GM12878 (cell line): ENCODE results near the gene LRIT2. TPM values are rescaled to one million over a fixed set of nuclear protein-coding genes. Genes with fewer than 3 reads are reported as not detected.

Experiments
- ATAC-seq: fragments of 200-7000 bp; cut with Tn5 transposase; 3 replicates; pipeline ENCODE4 v1.9.1; 2020; ENCODE audit warnings: mild to moderate bottlenecking, moderate library complexity
- BruUV-seq: library from RNA; stranded (reverse); fragments of 400-500 nt; replicated peaks from 2 replicates; lab custom pipeline; 2021; lab: Mats Ljungman, UMichigan
- CTCF ChIA-PET: fragments of 300-600 bp; sonication (Branson Sonifier 250); formaldehyde crosslinking; extraction: SDS; loops from one replicate; lab custom pipeline; 2021; ENCODE audit warnings: inconsistent platforms; lab: Yijun Ruan, JAX
- POLR2A ChIA-PET: fragments of 350-600 bp; formaldehyde crosslinking; extraction: SDS; loops from one replicate; lab custom pipeline; 2021; ENCODE audit warnings: inconsistent platforms; lab: Charles Lee
- RAD21 ChIA-PET: fragments of 300-600 bp; sonication (Branson Sonifier 250); formaldehyde crosslinking; loops from one replicate; lab custom pipeline; 2023; ENCODE audit warnings: antibody characterized with exemption; ENCODE audit not compliant: unreplicated experiment; lab: Charles Lee
- SMC1A ChIA-PET: fragments of 300-600 bp; sonication (Branson Sonifier 250); formaldehyde crosslinking; loops from one replicate; lab custom pipeline; 2023; ENCODE audit not compliant: unreplicated experiment, uncharacterized antibody; lab: Charles Lee
- DNase-seq: peaks from one replicate; pipeline ENCODE4 v3.0.0-alpha.2; 2011; ENCODE audit warnings: low read depth, low spot score
- FAIRE-seq: peaks from 3 replicates; lab custom pipeline; 2011; peaks lifted over from hg19 to GRCh38; lab: Jason Lieb, UNC
- H2AFZ ChIP-seq: 2 replicates; pipeline ENCODE4 v1.6.0; 2011; ENCODE audit warnings: low read depth, low read length, control low read depth; ENCODE audit not compliant: control insufficient read depth
- H3K27ac ChIP-seq: 2 replicates; pipeline ENCODE4 v1.5.1; 2011; ENCODE audit warnings: control low read depth; ENCODE audit not compliant: control insufficient read depth, insufficient read depth
- H3K27me3 ChIP-seq, 2 experiments: replicated peaks in 1 of 2; 2 replicates each; pipeline versions ENCODE4 v1.6.0 to v1.6.1; 2011; ENCODE audit warnings: low read length in 1 of 2; ENCODE audit not compliant: control insufficient read depth in 2 of 2, insufficient read depth in 2 of 2
- H3K36me3 ChIP-seq, 2 experiments: 2 replicates each; pipeline ENCODE4 v1.5.1; 2011; ENCODE audit warnings: low read length in 1 of 2; ENCODE audit not compliant: control insufficient read depth in 2 of 2, insufficient read depth in 2 of 2
- H3K4me1 ChIP-seq: 2 replicates; pipeline ENCODE4 v1.6.1; 2011; ENCODE audit warnings: mild to moderate bottlenecking, low read length, moderate library complexity, mixed read lengths; ENCODE audit not compliant: control insufficient read depth, insufficient read depth
- H3K4me2 ChIP-seq: 2 replicates; pipeline ENCODE4 v1.6.0; 2011; ENCODE audit warnings: control low read depth; ENCODE audit not compliant: control insufficient read depth, insufficient read depth
- H3K4me3 ChIP-seq: fragments of 200-600 bp; sonication (generic); 2 replicates; pipeline ENCODE4 v1.5.1; 2016
- H3K79me2 ChIP-seq: 2 replicates; pipeline ENCODE4 v1.6.0; 2011; ENCODE audit warnings: low read length; ENCODE audit not compliant: control insufficient read depth, insufficient read depth
- H3K9ac ChIP-seq: 2 replicates; pipeline ENCODE4 v1.8.0; 2011; ENCODE audit warnings: low read length, control low read depth, mixed read lengths; ENCODE audit not compliant: control insufficient read depth, insufficient read depth
- H3K9me3 ChIP-seq: replicated peaks from 3 replicates; pipeline ENCODE4 v1.5.1; 2011; ENCODE audit warnings: mild to moderate bottlenecking, low read length; ENCODE audit not compliant: control insufficient read depth, insufficient read depth
- H4K20me1 ChIP-seq: 2 replicates; pipeline ENCODE4 v1.6.0; 2011; ENCODE audit not compliant: control insufficient read depth, insufficient read depth
- ATF3 ChIP-seq: IDR thresholded peaks from 2 replicates; pipeline ENCODE4 v1.6.1; 2011; ENCODE audit warnings: low read depth, mild to moderate bottlenecking, low read length, moderate library complexity, borderline replicate concordance; ENCODE audit errors: extremely low read depth
- BCL11A ChIP-seq: IDR thresholded peaks from 2 replicates; pipeline ENCODE4 v1.6.1; 2011; ENCODE audit warnings: low read depth, low read length
- CBX5 ChIP-seq: sonication (generic); IDR thresholded peaks from 2 replicates; pipeline ENCODE4 v1.6.1; 2016; ENCODE audit warnings: low read depth, moderate library complexity, mild to moderate bottlenecking, inconsistent platforms
- KLF5 ChIP-seq: fragments of 450-650 bp; IDR thresholded peaks from 2 replicates; pipeline ENCODE4 v1.6.1; 2014; ENCODE audit warnings: mild to moderate bottlenecking; ENCODE audit not compliant: partially characterized antibody
- LARP7 ChIP-seq: fragments of 450-650 bp; IDR thresholded peaks from 2 replicates; pipeline ENCODE4 v1.6.1; 2017; ENCODE audit warnings: mild to moderate bottlenecking
- NFIC ChIP-seq: IDR thresholded peaks from 2 replicates; pipeline ENCODE4 v1.6.1; 2012; ENCODE audit warnings: low read depth, mild to moderate bottlenecking, inconsistent platforms, low read length, moderate library complexity
- NFYA ChIP-seq: IDR thresholded peaks from 2 replicates; pipeline ENCODE4 v1.6.1; 2011; ENCODE audit warnings: low read depth, mild to moderate bottlenecking, low read length, improper control_type of control experiment, borderline replicate concordance
- NR2F1 ChIP-seq: fragments of 450-650 bp; conservative IDR thresholded peaks from 2 replicates; pipeline ENCODE4 v1.6.1; 2017; ENCODE audit warnings: mild to moderate bottlenecking
- SMC3 ChIP-seq: IDR thresholded peaks from 2 replicates; pipeline ENCODE4 v1.6.1; 2011; ENCODE audit warnings: low read length, improper control_type of control experiment, borderline replicate concordance
- SP1 ChIP-seq: IDR thresholded peaks from one replicate; pipeline ENCODE4 v1.6.1; 2011; ENCODE audit warnings: low read depth, low read length
- SRF ChIP-seq, 2 experiments: IDR thresholded peaks; 2 replicates each; pipeline ENCODE4 v1.6.1; 2011; ENCODE audit warnings: low read depth in 2 of 2, low read length in 2 of 2, mild to moderate bottlenecking in 1 of 2, moderate library complexity in 1 of 2
- STAT3 ChIP-seq: IDR thresholded peaks from 2 replicates; pipeline ENCODE4 v1.6.1; 2011; ENCODE audit warnings: low read depth, low read length, improper control_type of control experiment
- TAF1 ChIP-seq: IDR thresholded peaks from 2 replicates; pipeline ENCODE4 v1.6.1; 2011; ENCODE audit warnings: mild to moderate bottlenecking, low read depth, low read length, borderline replicate concordance
- ZNF207 ChIP-seq: fragments of 450-650 bp; IDR thresholded peaks from 2 replicates; pipeline ENCODE4 v1.6.1; 2014; ENCODE audit warnings: antibody characterized with exemption, mild to moderate bottlenecking, borderline replicate concordance
- ZNF384 ChIP-seq: IDR thresholded peaks from 2 replicates; pipeline ENCODE4 v1.6.1; 2012; ENCODE audit warnings: low read depth, mild to moderate bottlenecking, low read length, improper control_type of control experiment, borderline replicate concordance
- ZNF592 ChIP-seq: fragments of 450-650 bp; IDR thresholded peaks from 2 replicates; pipeline ENCODE4 v1.6.1; 2017; ENCODE audit warnings: mild to moderate bottlenecking, moderate library complexity
- ZZZ3 ChIP-seq: IDR thresholded peaks from 2 replicates; pipeline ENCODE4 v1.6.1; 2011; ENCODE audit warnings: low read depth; ENCODE audit not compliant: control insufficient read depth, insufficient read length
- WGBS: methylation state at CpG from one replicate; pipeline ENCODE4 v1.1.6; 2016; ENCODE audit warnings: low lambda C conversion rate; ENCODE audit not compliant: insufficient replicate concordance, insufficient coverage; ENCODE audit errors: missing lambda C conversion rate; 5-methylcytosine and 5-hydroxymethylcytosine counted together
- in situ Hi-C: fragments of 300-500 bp; cut with MboI; formaldehyde crosslinking; loops from 9 replicates; pipeline ENCODE4 v1.14.3; 2018; ENCODE audit warnings: mixed read lengths
- intact Hi-C: fragments of 100-400 bp; cut with micrococcal nuclease; formaldehyde crosslinking; loops from one replicate; pipeline ENCODE4 v1.14.2; 2022; ENCODE audit not compliant: unreplicated experiment
- polyA plus RNA-seq, 11 experiments: library from polyadenylated mRNA; depleted of rRNA in 4 of 11; unstranded in 6 of 11; stranded (reverse) in 5 of 11; fragments of >200 nt; fragmentation: Nextera tagmentation in 4 of 11; fragmentation: Illumina TruSeq in 1 of 11; extraction: Ambion mirVana in 4 of 11; extraction: Trizol in 1 of 11; gene quantifications; 1 replicate in 1 of 11; 2 replicates in 10 of 11; pipeline versions ENCODE4 v1.2.1 to v1.2.3, GENCODE V29; 2011 to 2016; ENCODE audit warnings: inconsistent platforms in 2 of 11, missing spikeins in 2 of 11, low read depth in 1 of 11
- total RNA-seq, 4 experiments: library from RNA; depleted of rRNA in 3 of 4; stranded (reverse); fragments of >200 nt in 3 of 4; fragmentation: Illumina TruSeq in 1 of 4; extraction: Trizol in 1 of 4; gene quantifications; 2 replicates each; pipeline versions ENCODE4 v1.2.1 to v1.2.3, GENCODE V29; 2013 to 2021

Gene LRIT2
- total and polyA plus RNA-seq, 10 of the 15 experiments (the other 5 are each of a cell fraction or from before 2014, with no cell fraction given) = not detected

GRCh38 chr10:84204610-84205009, 20.7 kb downstream of the LRIT2 start:
- no peak overlapping the region for H3K4me3 ChIP-seq
- no peak overlapping the region for H3K27ac ChIP-seq
- H3K4me1 ChIP-seq = no peaks in the 10 kb centered on the region
- no peaks in the 10 kb centered on the region for H3K9me3 ChIP-seq
- DNase-seq = no peak
- SMC1A ChIA-PET = interaction anchor here (1.2 to 15.0 kb wide), 10 partner anchors 10 to 63 kb away, joined by 3 to 155 read pairs (median 7); partner anchors contain the start of gene GPR15LG
- FAIRE-seq = no peak
- CTCF ChIA-PET = interaction anchor here (0.8 to 28.3 kb wide), 16 partner anchors 10 to 178 kb away, joined by 3 to 788 read pairs (median 4); partner anchors contain the start of genes CDHR1, GHITM and GPR15LG
- ATAC-seq = no peak
- RAD21 ChIA-PET = interaction anchor here (0.8 to 2.4 kb wide), 8 partner anchors 9 to 65 kb away, joined by 3 to 18 read pairs (median 7); partner anchors contain the start of gene GHITM
- BruUV-seq = no TSS peak
- H3K27me3 ChIP-seq = peaks cover 0 to 7% of the 10 kb centered on the region in 2 experiments
- no peak overlapping the region for H3K9ac ChIP-seq
- no peaks in the 10 kb centered on the region for H3K79me2 ChIP-seq
- no peak overlapping the region for H3K4me2 ChIP-seq
- no peaks in the 10 kb centered on the region for H4K20me1 ChIP-seq
- TF ChIP-seq NFIC (no peak), ATF3 (no peak), SMC3 (no peak), TAF1 (no peak), ZNF207 (no peak), STAT3 (no peak), NR2F1 (no peak), ZNF384 (no peak), SP1 (no peak), ZZZ3 (no peak), CBX5 (no peak), LARP7 (no peak), SRF (IDR thresholded peaks at IDR 0.05; ENCODE audit: low read depth in 2 of 2, low read length in 2 of 2) (no peak), BCL11A (no peak), ZNF592 (no peak), NFYA (no peak), KLF5 (no peak)
- 64% methylated on average over 4 of the region's 4 CpGs for WGBS
- intact Hi-C loops (loop anchor here (1.0 to 5.0 kb wide), 4 partner anchors 44 to 317 kb away; no protein-coding TSS in a partner anchor), in situ Hi-C loops (loop anchor here (10.0 kb wide), 1 partner anchor 60 kb away; no protein-coding TSS in a partner anchor)
- H2AFZ ChIP-seq = no peak overlapping the region
- no peaks in the 10 kb centered on the region for H3K36me3 ChIP-seq
- POLR2A ChIA-PET = interaction anchor here (1.0 to 1.1 kb wide), 2 partner anchors 56 to 58 kb away, joined by 3 read pairs; no protein-coding TSS in a partner anchor
